GM18499 (cell line): Measurements from ENCODE around the gene PNLIP.

ENCODE experiments used
- ATAC-seq: cut with Tn5 transposase; IDR thresholded peaks from one replicate; pipeline ENCODE4 v1.9.1; 2021; ENCODE audit warnings: moderate number of reproducible peaks; ENCODE audit not compliant: insufficient read depth, unreplicated experiment

Gene PNLIP

DNA sequence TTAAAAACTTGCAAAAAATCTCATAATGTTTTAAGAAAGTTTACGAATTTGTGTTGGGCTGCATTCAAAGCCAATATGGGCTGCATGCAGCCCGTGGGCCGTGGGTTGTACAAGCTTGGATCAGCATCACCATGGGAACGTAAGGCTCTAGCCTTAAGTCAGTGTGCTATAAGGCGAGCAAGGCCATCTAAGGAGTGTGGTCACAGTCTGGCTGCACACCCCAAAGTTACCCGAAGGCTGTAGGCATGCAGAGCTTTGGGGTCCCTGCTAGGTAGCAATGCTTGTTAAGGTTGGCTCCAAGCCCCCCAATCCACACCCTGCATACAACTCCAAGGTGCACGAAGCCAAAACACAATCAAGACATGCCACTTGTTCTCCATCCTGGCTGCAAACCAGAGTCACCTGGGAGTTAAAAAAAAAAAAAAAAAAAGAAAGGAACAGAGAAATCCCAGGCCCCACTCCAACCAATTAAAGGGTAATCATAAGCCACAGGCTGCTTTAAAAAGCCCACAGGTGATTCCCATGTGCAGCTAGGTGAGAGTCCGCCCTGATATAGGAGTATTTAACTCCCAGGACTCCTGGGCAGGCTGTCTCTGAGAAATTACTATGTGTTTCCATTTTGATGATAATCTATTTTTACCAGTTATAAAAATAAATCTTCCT is 66.5 kb downstream of the PNLIP start:
- no peak for ATAC-seq

DNA sequence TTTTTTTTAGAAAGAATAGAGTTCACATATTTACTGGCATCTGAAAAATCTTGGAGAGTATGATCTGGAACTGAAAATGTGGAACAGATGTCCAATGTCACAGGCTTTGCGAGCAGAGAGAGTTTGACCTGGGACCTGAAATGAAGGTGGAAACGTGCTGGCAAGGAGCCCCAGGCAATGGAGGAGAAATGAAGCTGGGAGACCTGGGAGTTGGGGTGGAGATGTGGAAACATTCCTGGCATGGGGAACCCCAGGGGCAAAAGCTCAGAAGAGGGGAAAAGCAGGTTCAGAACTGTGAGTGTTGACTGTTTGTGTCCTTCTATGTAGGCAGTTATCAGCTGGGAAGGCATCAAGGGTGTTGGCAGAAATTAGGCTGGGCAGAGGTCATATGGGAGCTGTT is 67.7 kb downstream of the PNLIP start:
- ATAC-seq, result no peak

DNA sequence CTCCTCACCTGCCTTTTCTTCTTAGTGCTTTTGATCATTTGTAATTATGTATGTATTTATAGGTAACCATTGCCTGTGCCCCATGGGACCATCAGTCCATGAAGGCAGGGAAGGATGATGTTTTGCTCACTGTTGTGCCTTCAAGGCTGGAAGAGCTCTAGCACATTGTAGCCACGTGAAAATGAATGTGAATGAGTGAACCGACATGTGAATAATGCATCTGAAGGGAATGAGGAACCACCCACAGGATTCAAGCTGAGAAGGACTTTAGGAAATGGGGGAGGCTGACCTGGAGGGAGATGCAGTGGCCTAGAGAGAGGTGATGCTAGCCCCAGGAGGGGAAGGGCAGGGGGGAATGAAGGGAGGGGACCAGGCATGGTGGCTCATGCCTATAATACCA is 69.1 kb downstream of the PNLIP start:
- no peak for ATAC-seq

DNA sequence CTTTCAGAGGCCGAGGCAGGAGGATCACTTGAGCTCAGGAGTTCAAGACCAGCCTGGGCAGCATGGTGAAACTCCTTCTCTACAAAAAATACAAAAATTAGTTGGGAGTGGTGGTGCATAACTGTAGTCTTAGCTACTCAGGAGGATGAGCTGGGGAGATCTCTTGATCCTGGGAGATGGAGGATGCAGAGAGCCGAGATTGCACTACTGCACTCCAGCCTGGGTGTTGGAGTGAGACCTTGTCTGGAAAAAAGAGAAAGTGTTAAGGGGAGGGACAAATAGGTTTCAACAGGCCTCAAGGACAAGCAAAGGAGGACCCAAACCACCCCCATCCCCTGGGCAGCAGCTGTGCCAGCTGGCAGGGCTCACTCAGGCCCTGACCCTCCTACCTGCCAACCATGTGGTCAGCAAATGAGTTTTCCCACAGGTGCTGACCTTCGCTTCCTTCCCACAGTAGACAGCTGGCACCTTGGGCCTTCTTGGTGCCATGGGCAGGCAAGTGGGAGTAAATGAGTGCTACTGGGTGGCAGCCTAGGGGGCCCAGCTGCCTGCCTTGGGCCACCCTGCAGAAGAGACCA is 69.6 kb downstream of the PNLIP start:
- ATAC-seq, result no peak
